RWPE1 (cell line): ENCODE measurements around the gene DNM3.

Experiments used
- CTCF ChIA-PET: fragments of 350-600 bp; sonication (Branson Sonifier 250); formaldehyde crosslinking; extraction: SDS; loops from one replicate; lab custom pipeline; 2021; lab: Yijun Ruan, JAX
- POLR2A ChIA-PET: fragments of 400-600 bp; formaldehyde crosslinking; extraction: SDS; loops from one replicate; lab custom pipeline; 2020; ENCODE audit warnings: antibody characterized with exemption; ENCODE audit not compliant: low non-redundant PET; lab: Yijun Ruan, JAX
- DNase-seq: peaks from one replicate; pipeline ENCODE4 v3.0.0; 2012; ENCODE audit warnings: low spot score
- H3K27ac ChIP-seq: fragments of 450-650 bp; 2 replicates; pipeline ENCODE4 v1.5.1; 2017
- TF ChIP-seq, protein P1 (sequence below): fragments of 450-650 bp; conservative IDR thresholded peaks from 2 replicates; pipeline ENCODE4 v1.5.1; 2017; ENCODE audit warnings: low read depth, mild to moderate bottlenecking

Gene DNM3

DNA sequence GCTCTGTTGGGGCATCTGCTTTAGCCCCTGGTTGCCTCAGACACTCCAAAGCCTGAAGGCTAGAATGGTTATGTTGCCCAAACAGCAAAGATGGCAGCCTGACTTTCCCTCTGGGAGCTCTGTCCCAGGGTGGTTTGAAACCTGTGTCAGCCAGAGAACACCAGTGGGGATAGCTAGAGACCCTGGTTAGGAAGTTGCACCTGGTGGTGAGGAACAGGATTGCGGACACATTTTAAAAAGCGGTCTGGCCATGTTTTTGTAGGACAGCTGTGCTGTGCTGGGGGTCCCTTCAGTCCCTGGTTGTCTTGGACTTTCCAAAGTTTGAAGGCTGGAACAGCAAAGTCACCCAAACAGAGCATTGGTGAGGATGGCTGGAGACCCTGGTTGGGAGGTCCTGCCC is 87.8 kb downstream of the DNM3 start:
- no peak for DNase-seq
- H3K27ac ChIP-seq = no peak overlapping the region
- TF ChIP-seq, protein P1, sequence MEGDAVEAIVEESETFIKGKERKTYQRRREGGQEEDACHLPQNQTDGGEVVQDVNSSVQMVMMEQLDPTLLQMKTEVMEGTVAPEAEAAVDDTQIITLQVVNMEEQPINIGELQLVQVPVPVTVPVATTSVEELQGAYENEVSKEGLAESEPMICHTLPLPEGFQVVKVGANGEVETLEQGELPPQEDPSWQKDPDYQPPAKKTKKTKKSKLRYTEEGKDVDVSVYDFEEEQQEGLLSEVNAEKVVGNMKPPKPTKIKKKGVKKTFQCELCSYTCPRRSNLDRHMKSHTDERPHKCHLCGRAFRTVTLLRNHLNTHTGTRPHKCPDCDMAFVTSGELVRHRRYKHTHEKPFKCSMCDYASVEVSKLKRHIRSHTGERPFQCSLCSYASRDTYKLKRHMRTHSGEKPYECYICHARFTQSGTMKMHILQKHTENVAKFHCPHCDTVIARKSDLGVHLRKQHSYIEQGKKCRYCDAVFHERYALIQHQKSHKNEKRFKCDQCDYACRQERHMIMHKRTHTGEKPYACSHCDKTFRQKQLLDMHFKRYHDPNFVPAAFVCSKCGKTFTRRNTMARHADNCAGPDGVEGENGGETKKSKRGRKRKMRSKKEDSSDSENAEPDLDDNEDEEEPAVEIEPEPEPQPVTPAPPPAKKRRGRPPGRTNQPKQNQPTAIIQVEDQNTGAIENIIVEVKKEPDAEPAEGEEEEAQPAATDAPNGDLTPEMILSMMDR = no peak
- CTCF ChIA-PET = interaction anchor here (0.7 to 1.4 kb wide), 4 partner anchors 9 to 284 kb away, joined by 3 read pairs; no protein-coding TSS in a partner anchor
- POLR2A ChIA-PET = no interaction called here

DNA sequence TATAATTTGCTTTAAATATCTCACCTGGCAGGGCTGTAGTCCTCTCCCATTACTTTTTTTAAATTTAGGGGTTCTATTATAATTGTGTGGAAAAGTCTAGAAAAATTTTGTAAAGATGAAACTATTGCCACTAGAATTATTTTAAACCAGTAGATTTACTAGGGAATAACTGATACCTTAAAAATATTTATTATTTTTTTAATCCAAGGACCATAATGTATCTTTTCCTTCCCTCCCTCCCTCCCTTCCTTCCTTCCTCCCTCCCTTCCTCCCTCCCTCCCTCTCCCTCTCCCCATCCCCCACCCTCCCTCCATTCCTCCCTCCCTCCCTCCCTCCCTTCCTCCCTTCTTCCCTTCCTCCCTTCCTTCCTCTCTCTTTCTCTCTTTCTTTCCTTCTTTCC is 90.5 kb downstream of the DNM3 start:
- POLR2A ChIA-PET = no interaction called here
- CTCF ChIA-PET = no interaction called here
- DNase-seq = no peak
- TF ChIP-seq, protein P1 = no peak
- H3K27ac ChIP-seq = no peak overlapping the region

DNA sequence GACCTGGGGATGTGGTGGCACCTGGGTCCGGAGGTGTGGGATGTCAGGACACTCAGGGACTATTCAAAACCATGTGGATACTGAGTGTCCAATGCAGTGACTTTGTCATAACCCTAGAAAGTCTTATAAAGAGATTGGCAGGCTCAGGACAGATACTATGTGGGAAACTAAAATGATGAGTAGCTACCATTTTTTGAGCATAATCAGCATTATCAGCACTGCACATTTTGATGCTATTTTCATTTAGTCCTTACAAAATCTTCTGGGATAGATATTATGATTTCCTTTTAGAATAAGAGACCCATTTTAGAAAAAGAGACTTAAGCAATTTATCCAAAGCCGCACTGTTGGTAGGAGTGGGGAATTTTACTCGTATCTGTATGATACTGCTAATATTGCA is 93.4 kb downstream of the DNM3 start:
- ChIA-PET POLR2A (no interaction called here), CTCF (interaction anchor here (0.7 to 1.0 kb wide), 2 partner anchors 15 to 73 kb away, joined by 4 to 6 read pairs; no protein-coding TSS in a partner anchor)
- DNase-seq = no peak
- TF ChIP-seq, protein P1 = no peak
- no peak overlapping the region for H3K27ac ChIP-seq

DNA sequence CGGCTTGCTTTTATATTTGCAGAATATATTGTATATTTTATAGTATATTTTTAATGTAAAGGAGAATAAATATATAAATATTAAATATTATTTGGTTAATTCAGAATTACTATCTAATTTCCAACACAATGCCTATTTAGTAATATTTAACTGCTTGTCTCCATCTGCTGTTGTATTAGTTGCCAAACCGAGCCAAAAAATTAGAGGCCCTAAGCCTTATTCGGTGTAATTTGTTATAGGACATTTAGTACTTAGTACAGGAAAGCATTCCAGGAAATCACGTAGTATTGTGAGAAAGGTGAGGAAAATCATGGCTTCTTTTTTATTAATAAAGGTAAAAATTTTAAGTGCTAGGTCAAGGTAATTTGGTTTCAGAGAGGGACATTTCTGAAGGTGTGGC is 93.8 kb downstream of the DNM3 start:
- TF ChIP-seq, protein P1 = no peak
- no peak for DNase-seq
- POLR2A ChIA-PET = no interaction called here
- CTCF ChIA-PET = interaction anchor here (0.9 to 1.0 kb wide), 2 partner anchors 15 to 50 kb away, joined by 5 to 6 read pairs; no protein-coding TSS in a partner anchor
- H3K27ac ChIP-seq = no peak overlapping the region

DNA sequence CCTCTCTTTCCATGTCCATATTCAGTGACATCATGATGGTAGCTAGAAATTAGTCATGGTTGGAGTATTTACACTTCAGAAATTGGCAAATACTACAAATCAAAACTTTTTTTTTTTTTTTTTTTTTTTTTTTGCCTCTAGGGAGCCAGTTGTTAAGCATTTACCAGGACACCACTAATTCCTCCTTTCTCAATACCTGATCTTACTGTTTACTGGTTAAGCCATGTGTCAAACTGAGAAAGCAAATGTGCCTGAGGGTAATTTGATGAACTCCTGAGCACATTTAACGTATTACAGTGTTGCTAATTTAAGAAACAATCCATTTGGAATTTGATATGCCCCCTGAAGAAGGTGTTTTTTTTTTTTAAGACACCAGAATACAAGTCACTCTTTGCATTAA is 94.4 kb downstream of the DNM3 start:
- ChIA-PET POLR2A (no interaction called here), CTCF (interaction anchor here (0.9 kb wide), 1 partner anchor 50 kb away, joined by 5 read pairs; no protein-coding TSS in a partner anchor)
- H3K27ac ChIP-seq = no peak overlapping the region
- no peak for DNase-seq
- TF ChIP-seq, protein P1 = no peak

DNA sequence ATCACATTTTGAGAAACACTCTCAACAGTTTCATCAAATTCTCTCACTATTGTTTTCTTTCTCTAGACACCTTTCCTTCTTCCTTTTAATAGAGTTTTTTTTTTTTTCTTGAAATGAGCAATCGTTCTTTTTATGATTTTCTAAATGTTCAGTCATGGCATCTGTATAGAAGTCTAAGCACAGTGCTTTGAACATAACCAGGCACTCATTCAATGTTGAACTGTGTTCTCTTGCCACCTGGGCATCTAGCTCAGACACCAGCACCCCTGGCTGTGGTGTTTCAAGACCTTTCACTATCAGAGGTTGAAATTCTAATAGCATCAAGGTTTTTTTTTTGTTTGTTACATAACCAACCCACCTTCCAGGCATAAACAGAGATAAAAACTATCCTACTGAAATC is 96.6 kb downstream of the DNM3 start:
- DNase-seq = no peak
- POLR2A ChIA-PET = no interaction called here
- no peak overlapping the region for H3K27ac ChIP-seq
- CTCF ChIA-PET = interaction anchor here (0.7 kb wide), 1 partner anchor 80 kb away, joined by 4 read pairs; no protein-coding TSS in a partner anchor
- TF ChIP-seq, protein P1 = no peak
